PC-9 (cell line): Measurements from ENCODE around the gene SYNGAP1.

Source experiments
- EZH2 ChIP-seq: fragments of 200-600 bp; sonication (generic); IDR thresholded peaks from 2 replicates; pipeline ENCODE4 v1.8.0; 2017; ENCODE audit warnings: antibody characterized with exemption, low read depth
- TF ChIP-seq, protein P1 (sequence below): fragments of 200-600 bp; sonication (generic); conservative IDR thresholded peaks from 2 replicates; pipeline ENCODE4 v1.6.1; 2017; ENCODE audit warnings: mixed run types, antibody characterized with exemption, mild to moderate bottlenecking, moderate library complexity

DNA sequence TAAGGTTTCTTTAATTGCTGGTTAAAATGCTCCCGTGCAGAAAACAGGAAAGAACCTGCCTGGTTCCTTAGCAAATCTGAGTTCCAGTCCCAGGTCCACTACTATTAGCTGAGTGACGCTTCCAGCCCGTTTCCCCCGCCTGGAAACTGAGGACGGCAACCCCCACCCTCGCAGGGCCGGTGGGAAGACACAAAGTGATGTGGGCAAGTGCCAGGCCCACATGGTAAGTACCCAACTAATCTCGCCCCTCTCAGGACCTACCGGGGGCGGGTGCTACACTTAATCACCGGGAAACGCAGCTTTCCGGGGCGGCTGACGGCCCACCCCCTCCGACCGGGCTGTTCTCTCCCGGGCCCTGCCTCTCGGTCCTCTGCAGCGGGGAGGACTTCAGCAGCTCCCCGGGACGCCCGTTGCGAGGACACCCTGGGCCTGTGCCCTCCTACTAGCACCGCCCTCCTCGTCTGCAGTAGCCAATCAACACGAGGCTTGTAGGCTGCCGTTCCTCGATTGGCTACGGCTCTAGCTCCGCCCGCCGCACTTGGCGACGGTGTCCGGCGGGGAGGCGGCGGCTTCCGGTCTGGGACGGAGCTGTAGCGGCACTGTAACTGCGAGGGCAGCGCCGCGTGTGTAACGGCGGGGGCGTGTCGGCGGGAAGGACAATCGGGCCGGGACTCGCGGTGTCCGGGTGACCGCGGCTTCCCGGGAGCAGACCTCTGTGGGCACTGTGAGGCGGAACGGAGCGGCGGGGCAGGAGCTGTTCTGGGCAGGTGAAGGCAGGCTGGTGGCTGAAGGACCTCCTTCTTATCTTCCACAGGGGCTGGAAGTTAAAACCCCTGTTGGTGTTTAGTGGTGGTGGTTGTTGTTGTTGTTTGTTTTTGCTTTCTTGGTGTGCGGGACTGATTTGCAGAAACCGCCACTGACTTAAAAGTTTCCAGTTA lies 34.4 kb downstream of the SYNGAP1 start, which contains the start of gene ZBTB9:
- TF ChIP-seq, protein P1, sequence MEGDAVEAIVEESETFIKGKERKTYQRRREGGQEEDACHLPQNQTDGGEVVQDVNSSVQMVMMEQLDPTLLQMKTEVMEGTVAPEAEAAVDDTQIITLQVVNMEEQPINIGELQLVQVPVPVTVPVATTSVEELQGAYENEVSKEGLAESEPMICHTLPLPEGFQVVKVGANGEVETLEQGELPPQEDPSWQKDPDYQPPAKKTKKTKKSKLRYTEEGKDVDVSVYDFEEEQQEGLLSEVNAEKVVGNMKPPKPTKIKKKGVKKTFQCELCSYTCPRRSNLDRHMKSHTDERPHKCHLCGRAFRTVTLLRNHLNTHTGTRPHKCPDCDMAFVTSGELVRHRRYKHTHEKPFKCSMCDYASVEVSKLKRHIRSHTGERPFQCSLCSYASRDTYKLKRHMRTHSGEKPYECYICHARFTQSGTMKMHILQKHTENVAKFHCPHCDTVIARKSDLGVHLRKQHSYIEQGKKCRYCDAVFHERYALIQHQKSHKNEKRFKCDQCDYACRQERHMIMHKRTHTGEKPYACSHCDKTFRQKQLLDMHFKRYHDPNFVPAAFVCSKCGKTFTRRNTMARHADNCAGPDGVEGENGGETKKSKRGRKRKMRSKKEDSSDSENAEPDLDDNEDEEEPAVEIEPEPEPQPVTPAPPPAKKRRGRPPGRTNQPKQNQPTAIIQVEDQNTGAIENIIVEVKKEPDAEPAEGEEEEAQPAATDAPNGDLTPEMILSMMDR = no peak
- TF ChIP-seq EZH2 = no peak
